ENCODE results near the gene KDM5B. TPM values are rescaled to one million over a fixed set of nuclear protein-coding genes. Genes with fewer than 3 reads are reported as not detected.
"Not testable (repeated sequence)": the region's sequence is repeated elsewhere in the genome, so short reads cannot be mapped to it uniquely, and the experiment has no call there.

The KDM5B gene
- polyA plus RNA-seq, 5 donors = 81.0 to 121 (median 107) TPM

- not testable (repeated sequence) for DNase-seq
Observed at GRCh38 chr1:202794931-202795330, 13.3 kb downstream of the KDM5B start.

DNA sequence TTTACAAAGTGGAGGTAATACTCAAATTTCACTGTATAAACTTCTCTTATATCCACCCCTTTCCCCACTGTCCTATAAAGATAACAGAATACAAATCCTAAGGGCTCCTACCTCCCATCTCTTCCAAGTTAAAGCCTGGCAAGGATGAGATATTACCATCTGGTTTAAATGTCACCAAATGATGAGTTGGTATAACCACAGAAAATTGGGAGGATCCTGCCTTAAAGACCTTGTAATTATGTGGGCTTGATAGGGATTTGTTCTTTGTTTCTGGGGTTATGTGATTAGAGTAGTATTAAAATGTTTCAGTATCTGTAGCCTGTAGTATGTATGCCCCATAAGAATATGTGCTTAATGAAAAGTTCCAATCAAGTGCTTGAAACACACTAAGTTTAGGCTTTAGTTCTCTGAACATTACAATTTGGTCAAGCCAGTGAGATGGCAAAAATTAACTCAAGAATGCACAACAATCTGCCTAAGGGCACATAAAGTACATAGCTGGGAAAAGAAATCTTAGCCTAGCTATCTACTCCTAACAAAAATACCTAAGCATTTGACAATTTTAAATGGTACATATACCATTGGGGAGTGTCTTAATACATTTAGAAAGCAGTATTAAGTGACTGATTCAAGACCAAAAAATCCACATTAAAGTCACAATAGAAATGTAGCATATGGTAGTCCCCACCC is 14.0 kb downstream of the KDM5B start:
- no peak for DNase-seq

DNA sequence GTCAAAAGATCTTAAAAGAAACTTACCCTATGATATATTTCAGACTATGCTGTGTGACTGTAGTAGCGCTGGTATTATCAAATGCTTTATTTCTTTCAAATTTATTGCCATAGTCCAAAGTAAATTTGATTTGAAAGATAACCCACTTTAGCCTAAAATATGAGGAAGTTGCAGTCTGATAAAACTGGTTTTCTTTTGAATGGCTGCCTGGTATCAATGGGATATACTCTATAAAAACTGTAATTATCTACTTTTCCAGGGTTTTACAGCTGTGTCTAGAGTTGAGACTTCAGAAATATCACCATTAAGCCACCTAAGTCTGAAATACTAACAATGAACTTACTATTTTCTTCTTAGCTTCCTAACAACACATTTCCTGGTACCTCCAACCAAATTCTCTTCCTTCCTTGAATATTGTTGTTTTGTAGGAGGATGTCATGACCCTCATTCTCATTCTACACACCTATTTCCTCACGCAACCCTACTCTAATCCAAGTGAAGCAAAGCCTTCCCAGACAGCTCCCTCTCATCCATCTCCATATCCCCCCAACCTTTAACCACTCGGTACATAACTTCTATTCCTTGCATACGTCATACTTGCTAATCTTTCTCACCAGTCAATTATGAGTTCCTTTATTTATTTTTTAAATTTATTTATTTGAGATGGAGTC is 17.0 kb downstream of the KDM5B start:
- DNase-seq = no peak

DNA sequence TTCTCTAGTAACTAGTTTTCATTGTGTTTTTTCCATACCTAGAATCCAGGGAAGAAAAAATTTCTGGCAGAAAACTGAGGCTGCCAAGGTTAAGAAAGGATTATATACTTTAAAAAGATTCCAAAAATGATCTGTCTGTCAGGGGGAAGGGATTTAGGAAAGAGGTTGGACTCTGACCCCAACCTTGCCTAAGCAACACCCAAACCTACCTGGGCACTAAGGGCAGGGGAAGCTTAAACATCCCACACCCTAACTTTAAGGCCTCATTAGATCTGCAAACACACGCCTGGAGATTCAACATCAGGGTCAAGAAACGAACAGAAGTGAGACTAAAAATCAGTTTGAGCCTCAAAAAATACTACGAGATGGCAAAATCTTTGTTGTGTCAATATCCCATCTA is 19.4 kb downstream of the KDM5B start:
- no peak for DNase-seq

DNA sequence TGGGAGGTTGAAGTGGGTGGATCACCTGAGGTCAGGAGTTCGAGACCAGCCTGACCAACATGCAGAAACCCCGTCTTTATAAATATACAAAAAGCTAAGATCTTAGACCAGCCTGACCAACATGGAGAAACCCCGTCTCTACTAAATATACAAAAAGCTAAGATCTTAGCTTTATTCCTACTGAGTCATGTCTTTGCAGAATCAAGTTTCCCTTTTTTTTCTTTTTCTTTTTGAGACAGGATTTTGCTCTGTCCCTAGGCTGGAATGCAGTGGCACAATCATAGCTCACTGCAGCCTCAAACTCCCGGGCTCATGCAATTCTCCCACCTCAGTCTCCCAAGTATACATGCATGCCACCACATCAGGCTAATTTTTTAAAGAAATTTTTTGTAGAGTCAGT is 21.4 kb downstream of the KDM5B start:
- DNase-seq = no peak

DNA sequence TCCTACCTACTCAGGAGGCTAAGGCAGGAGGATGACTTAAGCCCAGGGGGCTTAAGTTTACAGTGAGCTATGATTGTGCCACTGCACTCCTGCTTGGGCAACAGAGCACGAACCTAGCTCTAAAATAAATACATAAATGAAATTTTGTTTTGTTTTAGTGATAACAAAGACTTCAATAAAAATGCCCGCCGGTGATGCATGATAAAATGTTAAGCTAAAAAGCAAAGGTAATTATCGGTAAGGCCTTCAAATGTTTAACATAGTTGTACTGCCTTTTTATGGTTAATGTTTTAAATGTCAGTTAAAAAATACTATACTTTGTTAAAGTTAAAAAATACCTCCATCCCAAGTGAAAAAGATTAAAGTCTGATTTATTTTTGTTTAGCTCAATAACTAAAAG is 27.0 kb downstream of the KDM5B start:
- DNase-seq = no peak

DNA sequence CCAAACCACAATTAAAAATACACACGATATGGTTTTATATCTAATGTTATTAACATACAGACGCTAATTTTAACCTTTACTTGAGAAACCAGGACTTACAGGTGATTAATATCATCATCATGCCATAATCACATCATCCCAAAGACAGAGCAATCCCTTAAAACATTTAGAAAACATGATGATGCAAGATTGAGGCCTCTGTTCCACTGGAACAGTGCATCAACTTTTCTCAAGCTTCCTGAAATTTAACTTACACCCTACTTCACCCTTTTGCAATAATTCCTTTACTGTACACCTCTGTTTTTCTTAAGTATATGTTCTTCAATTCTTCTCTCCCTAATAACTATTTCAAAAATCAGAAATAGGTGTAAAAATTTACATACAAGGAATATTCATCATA is 38.1 kb downstream of the KDM5B start:
- no peak for DNase-seq

DNA sequence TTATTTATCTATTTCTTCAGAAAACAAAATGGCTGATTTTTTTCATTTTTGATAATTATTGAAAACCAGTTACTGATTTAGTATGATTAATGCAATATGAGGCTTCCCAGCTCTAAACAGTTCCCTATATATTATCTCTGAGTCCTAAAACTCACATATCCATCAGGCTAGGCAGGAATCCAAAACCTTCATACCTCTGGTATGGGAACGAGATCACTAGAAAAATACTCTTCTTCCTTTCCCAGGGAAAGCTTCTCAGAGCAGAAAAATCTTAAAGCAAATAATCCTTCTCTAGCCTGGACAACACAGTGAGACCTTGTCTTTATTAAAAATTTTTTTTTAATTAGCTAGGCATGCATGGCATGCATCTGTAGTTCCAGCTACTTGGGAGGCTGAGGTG is 42.5 kb downstream of the KDM5B start:
- no peak for DNase-seq

DNA sequence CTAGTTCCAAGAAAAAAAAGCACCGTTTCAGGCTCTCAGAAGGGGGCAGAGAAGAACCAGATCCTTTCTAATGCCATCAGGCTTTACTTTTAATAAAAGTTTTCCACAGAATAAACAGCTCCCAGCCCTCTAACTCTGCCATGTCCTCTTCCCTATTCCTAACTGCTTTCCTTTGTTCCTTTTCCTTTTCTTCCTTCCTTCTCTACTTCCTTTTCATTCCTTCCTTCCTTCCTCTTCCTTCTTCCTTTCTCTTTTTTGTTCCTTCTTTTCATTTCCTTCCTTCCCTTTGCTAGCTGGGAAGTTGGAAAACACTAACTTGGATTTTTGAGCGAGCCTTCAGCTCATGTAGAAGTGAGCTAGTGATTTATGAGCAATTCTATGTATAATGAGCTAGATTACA is 46.2 kb downstream of the KDM5B start:
- no peak for DNase-seq

DNA sequence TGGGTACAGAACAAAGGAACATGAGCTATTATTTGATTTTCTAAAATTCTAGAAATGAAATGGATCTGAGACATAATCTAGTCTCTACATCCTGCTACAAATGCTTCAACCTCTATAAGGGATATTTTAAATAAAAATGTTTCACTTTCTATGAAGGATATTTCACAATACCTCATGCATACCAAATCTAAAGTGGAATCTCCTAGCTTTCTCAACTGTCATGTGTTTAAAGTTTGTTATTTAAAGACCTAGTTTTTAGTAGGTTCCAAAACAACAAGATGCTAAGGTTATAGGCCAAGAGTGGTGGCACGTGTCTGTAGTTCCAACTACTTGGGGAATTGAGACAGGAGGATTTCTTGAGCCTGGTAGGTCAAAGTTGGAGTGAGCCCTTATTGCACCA is 47.6 kb downstream of the KDM5B start:
- no peak for DNase-seq

GRCh38 chr1:202756391-202756790 is 51.8 kb downstream of the KDM5B start:
- no peak for DNase-seq

DNA sequence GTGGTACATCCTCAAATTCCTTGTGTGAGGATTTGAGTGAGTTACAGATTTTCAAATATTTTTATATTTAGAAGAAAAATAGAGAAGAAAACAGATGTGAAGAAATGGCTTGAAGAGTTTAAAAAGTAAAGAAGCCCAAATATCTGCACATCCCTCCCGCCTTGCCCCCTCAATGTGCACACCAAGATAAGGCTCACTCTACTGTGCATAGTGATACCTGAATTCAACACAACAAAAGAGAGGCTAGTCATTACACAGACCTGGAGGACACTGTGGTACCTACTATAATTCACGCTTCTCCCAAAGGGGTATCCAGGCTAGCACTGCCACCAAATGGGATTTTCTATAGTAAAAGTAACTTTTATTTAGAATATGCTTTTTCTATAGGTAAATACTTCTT is 53.9 kb downstream of the KDM5B start:
- DNase-seq = no peak

DNA sequence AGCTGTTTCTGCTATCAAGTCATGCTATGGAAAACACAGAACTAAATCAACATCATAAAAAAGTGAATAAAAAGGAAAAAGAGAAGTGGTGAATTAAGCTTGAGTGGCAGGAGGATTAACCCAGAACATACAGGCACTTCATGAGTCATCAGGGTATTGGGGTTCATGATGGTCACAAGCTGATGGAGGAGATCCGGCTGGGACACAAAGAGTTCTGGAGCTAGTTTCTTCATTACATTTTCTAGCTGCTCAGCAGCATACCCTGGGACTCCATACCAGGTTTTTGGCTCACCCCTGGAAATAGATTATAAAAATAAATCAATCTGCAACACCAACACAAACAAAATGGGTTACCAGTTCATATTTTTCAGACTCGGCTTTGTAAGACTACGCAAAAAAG is 55.4 kb downstream of the KDM5B start:
- DNase-seq = no peak

DNA sequence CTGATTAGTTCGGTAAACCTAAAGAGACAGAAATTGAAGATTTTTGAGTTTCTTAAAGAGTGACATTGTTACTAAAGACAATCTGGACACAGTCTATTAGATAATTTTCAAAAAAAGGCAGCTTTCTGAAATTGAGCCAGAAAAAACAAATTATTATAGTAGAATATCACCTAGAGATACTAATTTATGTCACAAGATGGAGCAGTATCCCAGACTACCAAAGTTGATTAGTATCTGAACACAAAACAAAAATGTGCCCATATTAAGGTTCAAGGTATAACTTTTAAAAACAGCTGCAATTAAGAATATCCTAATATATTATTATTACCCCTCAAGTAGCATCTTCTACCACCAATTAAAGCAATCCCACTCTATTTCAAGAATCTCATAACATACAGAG is 57.5 kb downstream of the KDM5B start:
- DNase-seq = no peak

- DNase-seq = no peak
Observed at GRCh38 chr1:202750024-202750423, 58.2 kb downstream of the KDM5B start.

- DNase-seq = no peak
Observed at GRCh38 chr1:202745323-202745888, 62.8 kb downstream of the KDM5B start.

GRCh38 chr1:202744770-202745169 is 63.5 kb downstream of the KDM5B start:
- not testable (repeated sequence) for DNase-seq

DNA sequence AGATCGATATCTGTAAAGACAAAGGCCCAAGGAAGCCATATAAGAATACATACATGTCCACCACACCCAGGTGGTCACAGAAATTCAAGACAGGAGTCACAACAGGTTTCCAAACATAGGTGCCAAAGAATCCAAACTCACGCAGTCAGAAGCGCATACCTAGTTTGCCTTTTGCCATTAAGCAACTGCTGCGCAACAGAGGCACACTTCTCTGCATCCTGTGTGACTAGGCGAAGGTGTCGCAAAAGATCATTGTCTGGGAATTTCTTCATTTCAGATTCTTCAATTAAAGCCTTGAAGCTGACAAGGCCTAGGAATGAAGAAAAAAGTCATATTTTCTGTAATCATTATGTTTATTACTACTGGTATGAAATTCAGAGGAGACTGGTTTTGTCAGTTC is 65.7 kb downstream of the KDM5B start:
- DNase-seq = no peak

DNA sequence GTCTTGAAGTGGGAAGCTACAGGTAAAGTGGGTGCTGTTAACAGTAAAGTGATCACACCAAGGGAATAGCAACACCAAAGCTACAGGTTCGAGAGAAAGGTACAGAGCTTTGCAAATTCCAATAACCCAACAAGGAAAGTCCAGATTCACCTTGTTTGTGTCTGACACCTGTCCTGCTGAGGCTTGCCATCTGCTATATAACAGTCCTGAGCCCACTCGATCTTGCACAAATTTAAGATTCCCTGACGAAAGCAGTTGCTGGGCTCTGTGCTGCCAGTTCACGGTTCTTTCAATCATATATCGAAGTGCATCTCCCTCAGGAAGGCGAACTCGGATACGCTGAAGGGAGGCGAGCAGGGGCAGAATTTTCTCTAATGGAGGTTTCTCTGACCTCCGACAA is 75.0 kb downstream of the KDM5B start:
- no peak for DNase-seq

- no peak for DNase-seq
Observed at GRCh38 chr1:202728951-202729350, 79.3 kb downstream of the KDM5B start.

DNA sequence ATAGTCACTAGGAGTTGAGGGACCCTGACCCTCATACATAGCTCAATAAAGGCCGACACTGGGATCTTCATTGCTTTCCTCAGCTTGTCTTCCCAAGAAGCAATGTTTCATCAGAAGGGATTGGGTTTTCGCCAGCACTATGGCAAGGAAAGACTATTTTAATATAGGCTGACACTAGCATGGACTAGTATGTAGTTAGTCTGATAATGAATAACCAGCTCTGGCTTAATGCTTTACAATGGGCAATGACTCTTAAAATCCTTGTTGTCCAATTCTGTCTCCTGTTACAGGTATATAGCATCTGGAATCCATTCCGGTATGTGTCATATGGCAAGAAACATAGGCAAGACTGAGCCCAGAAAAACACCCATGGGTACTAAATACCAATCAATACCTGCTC is 82.7 kb downstream of the KDM5B start:
- DNase-seq = no peak

DNA sequence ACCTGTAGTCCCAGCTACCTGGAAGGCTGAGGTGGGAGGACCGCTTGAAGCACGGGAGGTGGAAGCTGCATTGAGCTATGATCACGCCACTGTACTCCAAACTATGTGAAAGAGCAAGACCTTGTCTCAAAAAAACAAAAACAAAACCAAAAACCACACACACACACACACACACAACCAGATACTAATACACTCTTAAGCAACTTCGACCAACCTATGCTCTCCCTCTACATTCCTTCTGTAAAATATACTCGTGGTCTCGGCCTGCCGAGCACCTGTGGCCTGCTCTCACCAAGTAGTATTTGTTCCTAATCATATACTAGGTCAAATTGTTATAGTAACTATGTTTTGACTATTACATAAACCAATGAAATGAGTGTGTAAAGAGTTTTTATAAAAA is 84.5 kb downstream of the KDM5B start:
- no peak for DNase-seq

GRCh38 chr1:202723046-202723445 is 85.2 kb downstream of the KDM5B start:
- not testable (repeated sequence) for DNase-seq

DNA sequence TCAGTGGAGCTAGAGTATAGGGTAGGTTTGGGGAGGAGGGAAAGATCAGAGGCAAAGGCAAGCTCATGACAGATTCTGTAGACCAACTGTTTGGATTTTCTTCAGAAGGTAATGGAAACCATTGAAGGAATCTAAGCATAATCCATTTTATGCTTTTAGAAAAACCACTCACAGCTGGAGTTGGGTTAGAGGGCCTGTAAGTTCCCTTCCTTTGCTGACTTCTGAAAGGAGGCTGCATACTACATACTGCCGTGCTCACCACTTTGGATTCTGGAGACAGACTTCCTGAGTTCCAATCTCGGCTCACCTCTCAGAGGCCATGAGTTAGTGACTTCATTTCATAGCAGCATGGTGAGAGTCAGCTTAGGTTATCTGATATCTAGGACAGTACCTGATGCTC is 91.6 kb downstream of the KDM5B start:
- DNase-seq = no peak

Measured in right lung (tissue), 5 donors.